ENCODE measurements around the gene METRN.
"Not testable (repeated sequence)": the region's sequence is repeated elsewhere in the genome, so short reads cannot be mapped to it uniquely, and the experiment has no call there.

METRN gene

DNA sequence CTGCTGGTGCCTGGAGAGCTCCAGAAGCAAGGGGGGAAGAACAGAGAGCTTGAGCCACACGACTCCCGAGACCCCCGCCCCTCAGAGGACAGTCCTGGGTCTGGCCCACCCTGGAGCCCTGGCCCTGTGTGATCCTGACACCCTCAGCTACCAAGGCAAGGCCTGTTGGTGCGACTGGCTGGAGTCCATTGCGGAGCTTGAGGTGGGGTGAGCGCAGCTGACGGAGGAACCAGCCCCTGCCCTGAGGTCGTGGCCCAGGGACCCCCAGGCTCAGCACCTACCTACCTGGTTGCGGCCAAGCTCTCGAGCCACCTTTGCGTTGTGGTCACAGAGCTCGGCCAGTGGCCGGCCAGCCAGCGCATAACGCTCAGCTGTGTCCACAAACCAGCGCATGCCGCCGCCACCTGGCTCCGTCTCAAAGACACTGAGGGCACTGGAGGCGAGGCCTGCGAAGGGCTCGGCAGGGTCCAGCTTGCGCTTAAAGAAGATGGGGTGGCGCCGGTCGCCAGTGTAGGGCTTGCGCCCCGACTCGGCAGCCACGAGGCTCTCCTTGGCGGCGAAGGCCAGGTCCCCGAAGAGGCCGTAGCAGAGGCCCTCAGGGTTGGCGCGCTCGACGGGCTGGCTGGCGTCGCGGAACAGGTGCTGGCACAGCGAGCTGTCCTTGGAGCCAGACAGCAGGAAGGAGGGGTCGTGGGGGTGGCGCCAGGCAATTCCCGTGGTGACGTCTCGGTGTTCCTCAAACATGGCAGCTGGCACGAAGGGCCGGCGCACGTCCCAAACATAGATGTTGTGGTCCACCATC lies 28.3 kb upstream of the METRN start:
- TF ChIP-seq, protein P1, sequence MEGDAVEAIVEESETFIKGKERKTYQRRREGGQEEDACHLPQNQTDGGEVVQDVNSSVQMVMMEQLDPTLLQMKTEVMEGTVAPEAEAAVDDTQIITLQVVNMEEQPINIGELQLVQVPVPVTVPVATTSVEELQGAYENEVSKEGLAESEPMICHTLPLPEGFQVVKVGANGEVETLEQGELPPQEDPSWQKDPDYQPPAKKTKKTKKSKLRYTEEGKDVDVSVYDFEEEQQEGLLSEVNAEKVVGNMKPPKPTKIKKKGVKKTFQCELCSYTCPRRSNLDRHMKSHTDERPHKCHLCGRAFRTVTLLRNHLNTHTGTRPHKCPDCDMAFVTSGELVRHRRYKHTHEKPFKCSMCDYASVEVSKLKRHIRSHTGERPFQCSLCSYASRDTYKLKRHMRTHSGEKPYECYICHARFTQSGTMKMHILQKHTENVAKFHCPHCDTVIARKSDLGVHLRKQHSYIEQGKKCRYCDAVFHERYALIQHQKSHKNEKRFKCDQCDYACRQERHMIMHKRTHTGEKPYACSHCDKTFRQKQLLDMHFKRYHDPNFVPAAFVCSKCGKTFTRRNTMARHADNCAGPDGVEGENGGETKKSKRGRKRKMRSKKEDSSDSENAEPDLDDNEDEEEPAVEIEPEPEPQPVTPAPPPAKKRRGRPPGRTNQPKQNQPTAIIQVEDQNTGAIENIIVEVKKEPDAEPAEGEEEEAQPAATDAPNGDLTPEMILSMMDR (IDR thresholded peaks at IDR 0.05) = no peak
- peaks cover 16% of the 10 kb centered on the region for H3K4me1 ChIP-seq
- H3K9ac ChIP-seq = no peak overlapping the region
- H3K4me3 ChIP-seq (ENCODE audit: low read depth, low read length) = no peak overlapping the region
- H3K27me3 ChIP-seq (ENCODE audit: control insufficient read depth, insufficient read depth, low read length) = no peaks in the 10 kb centered on the region
- no peak overlapping the region for H3K27ac ChIP-seq
- no peaks in the 10 kb centered on the region for H3K9me3 ChIP-seq (ENCODE audit: control insufficient read depth, low read length)
- H3K4me2 ChIP-seq (ENCODE audit: low read length) = no peak overlapping the region
- H3K79me2 ChIP-seq = peaks cover 8% of the 10 kb centered on the region
- no peaks in the 10 kb centered on the region for H3K36me3 ChIP-seq (ENCODE audit: control insufficient read depth, insufficient read depth, low read length)
- no peak overlapping the region for H2AFZ ChIP-seq

DNA sequence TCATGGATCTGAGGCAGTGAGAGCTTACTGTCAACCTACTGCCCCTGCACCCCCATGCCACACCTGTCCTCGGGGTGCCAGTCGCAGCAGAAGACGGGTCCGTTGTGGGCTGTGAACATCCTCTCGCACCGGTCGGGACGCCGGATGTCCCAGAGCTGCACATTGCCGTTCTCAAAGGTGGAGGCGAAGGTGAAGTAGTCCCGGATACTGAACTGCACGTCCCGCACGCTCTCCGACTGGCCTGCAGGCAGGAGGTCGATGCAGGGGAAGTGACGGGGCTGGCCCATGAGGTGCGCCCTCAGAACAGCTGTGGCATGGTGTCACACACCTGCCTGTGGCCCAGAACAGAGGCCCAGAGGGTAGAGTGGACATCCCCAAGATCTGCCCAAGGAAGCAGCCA lies 27.4 kb upstream of the METRN start:
- Histone ChIP-seq H3K27me3 (ENCODE audit: control insufficient read depth, insufficient read depth, low read length) (no peaks in the 10 kb centered on the region), H3K4me2 (ENCODE audit: low read length) (no peak overlapping the region), H3K4me3 (ENCODE audit: low read depth, low read length) (no peak overlapping the region), H2AFZ (no peak overlapping the region), H3K36me3 (ENCODE audit: control insufficient read depth, insufficient read depth, low read length) (no peaks in the 10 kb centered on the region), H3K9ac (no peak overlapping the region), H3K27ac (no peak overlapping the region), H3K9me3 (ENCODE audit: control insufficient read depth, low read length) (no peaks in the 10 kb centered on the region), H3K4me1 (peaks cover 20% of the 10 kb centered on the region), H3K79me2 (peaks cover 8% of the 10 kb centered on the region)
- TF ChIP-seq, protein P1 (IDR thresholded peaks at IDR 0.05) = no peak

DNA sequence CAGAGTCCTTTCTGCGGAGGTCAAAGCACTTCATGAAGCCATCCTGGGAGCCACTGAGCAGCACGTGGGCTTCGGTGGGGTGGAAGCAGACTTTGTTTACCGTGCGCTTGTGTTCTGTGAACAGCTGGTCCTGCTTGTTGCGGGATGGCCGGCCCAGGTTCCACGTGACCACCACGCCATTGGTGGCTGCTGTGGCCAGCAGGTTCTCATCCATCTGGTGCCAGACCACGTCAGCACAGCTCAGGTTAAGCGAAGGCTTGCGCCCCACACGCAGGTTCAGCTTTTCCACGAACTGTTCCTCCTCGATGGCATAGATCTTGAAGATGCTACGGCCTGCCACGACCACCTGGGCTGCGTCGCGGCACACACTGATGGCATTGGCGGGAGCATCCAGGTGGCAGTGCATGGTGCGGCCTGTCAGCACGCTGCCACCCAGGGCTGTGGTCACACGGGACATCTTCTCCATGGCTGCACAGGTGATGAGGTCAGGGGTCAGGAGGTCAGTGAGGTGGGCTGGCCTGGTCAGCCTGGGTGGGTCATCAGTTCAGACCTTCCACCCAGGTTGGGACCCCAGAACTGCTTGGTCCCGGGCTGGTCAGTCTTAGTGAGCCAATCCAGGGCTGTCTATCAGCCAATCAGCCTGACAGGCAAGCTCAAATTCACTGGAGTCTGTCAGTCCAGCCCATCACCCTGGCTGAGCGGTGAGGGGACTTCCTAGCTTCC lies 25.6 kb upstream of the METRN start:
- Histone ChIP-seq H3K9me3 (ENCODE audit: control insufficient read depth, low read length) (no peaks in the 10 kb centered on the region), H3K9ac (peak overlapping the region; percentile 15), H3K4me1 (peaks cover 24% of the 10 kb centered on the region), H3K4me2 (ENCODE audit: low read length) (peak overlapping the region; percentile 94), H3K27ac (peak overlapping the region; percentile 74), H2AFZ (peak overlapping the region; percentile 87), H3K36me3 (ENCODE audit: control insufficient read depth, insufficient read depth, low read length) (no peaks in the 10 kb centered on the region), H3K79me2 (peaks cover 6% of the 10 kb centered on the region), H3K27me3 (ENCODE audit: control insufficient read depth, insufficient read depth, low read length) (no peaks in the 10 kb centered on the region), H3K4me3 (ENCODE audit: low read depth, low read length) (peak overlapping the region; percentile 89)
- TF ChIP-seq, protein P1 (IDR thresholded peaks at IDR 0.05) = no peak

DNA sequence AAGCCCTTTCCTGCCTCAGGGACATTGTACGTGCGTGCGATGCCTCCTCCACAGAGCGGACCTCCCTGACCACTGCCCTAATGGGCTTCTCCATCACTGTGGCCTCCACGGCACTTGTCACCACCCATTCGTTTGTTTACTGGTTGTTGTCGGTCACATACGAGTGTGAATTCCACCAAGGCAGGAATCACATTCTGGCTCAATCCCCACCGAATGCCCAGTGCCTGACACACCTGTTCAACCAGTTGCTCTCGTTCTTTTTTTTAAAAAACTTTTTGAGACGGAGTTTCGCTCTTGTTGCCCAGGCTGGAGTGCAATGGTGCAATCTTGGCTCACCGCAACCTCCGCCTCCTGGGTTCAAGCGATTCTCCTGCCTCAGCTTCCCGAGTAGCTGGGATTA lies 23.7 kb upstream of the METRN start:
- H3K27ac ChIP-seq; H3K36me3 ChIP-seq (ENCODE audit: control insufficient read depth, insufficient read depth, low read length); H3K9me3 ChIP-seq (ENCODE audit: control insufficient read depth, low read length); H3K79me2 ChIP-seq; H3K4me3 ChIP-seq (ENCODE audit: low read depth, low read length); H2AFZ ChIP-seq; H3K4me2 ChIP-seq (ENCODE audit: low read length); H3K9ac ChIP-seq; H3K27me3 ChIP-seq (ENCODE audit: control insufficient read depth, insufficient read depth, low read length): not testable (repeated sequence)
- H3K4me1 ChIP-seq = peaks cover 22% of the 10 kb centered on the region

DNA sequence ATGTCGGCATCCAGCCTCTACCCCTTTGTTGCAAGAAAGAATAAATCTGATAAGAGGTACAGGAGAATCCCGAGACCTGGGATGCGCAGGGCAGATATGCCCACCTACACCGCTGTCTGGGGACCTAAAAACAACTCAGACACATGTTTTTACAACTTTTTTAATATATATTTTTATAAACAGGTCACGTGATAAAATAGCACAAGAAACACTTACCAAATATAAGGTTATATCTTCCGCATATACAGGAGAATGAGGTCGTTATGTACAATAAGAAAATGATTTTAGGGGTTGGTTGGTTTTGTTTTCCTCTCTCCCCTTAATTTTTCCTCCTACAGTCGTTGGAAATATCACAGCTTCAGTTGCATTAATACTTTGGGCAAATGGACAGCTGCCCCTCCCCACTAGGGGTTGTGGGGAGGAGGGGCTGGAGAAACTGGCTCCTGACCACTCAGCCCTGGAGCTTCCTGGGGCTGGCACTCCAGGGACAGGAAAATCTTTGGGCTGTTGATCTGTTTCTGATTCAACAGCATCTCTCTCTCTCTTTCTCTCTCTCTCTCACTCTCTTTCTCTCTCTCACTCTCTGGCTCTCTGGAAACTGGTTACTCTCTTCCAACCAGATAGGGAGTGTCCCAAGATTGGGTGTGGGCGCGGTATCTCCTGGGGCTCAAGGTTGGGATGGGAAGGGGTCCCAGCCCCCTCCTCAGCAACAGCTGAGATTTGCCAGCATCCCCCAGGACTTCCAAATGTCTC lies 22.4 kb upstream of the METRN start:
- no peak overlapping the region for H3K27ac ChIP-seq
- H3K27me3 ChIP-seq (ENCODE audit: control insufficient read depth, insufficient read depth, low read length) = no peaks in the 10 kb centered on the region
- no peak overlapping the region for H2AFZ ChIP-seq
- peaks cover 3% of the 10 kb centered on the region for H3K79me2 ChIP-seq
- H3K4me1 ChIP-seq = peaks cover 22% of the 10 kb centered on the region
- H3K4me2 ChIP-seq (ENCODE audit: low read length) = no peak overlapping the region
- no peaks in the 10 kb centered on the region for H3K36me3 ChIP-seq (ENCODE audit: control insufficient read depth, insufficient read depth, low read length)
- no peak overlapping the region for H3K9ac ChIP-seq
- TF ChIP-seq, protein P1 (IDR thresholded peaks at IDR 0.05) = no peak
- H3K9me3 ChIP-seq (ENCODE audit: control insufficient read depth, low read length) = no peaks in the 10 kb centered on the region
- H3K4me3 ChIP-seq (ENCODE audit: low read depth, low read length) = no peak overlapping the region
